K562 (cell line): ENCODE measurements around the gene SLC9C2. TPM values are rescaled to one million over a fixed set of nuclear protein-coding genes. Genes with fewer than 3 reads are reported as not detected.

Experiments
- ATF1 ChIP-seq, 2 experiments: fragments of 450-650 bp in 1 of 2; IDR thresholded peaks; 2 replicates each; pipeline ENCODE4 v1.6.1; 2016; ENCODE audit warnings: missing compliant biosample characterization in 1 of 2, missing genetic modification characterization in 1 of 2
- E2F8 ChIP-seq: fragments of 450-650 bp; IDR thresholded peaks from 2 replicates; pipeline ENCODE4 v1.7.1; 2018; ENCODE audit warnings: mild to moderate bottlenecking, low read depth; ENCODE audit not compliant: partially characterized antibody
- ETV1 ChIP-seq: fragments of 450-650 bp; conservative IDR thresholded peaks from 2 replicates; pipeline ENCODE4 v1.6.1; 2016; ENCODE audit warnings: missing genetic modification characterization, control low read depth, low read depth, missing compliant biosample characterization
- EWSR1 ChIP-seq: fragments of 450-650 bp; IDR thresholded peaks from 2 replicates; pipeline ENCODE4 v1.6.1; 2018; ENCODE audit warnings: borderline replicate concordance, mild to moderate bottlenecking, low read depth, moderate library complexity; ENCODE audit not compliant: partially characterized antibody
- GABPA ChIP-seq: fragments of 200-800 bp; sonication (Bioruptor generic); conservative IDR thresholded peaks from 2 replicates; pipeline ENCODE4 v1.6.1; 2016; ENCODE audit warnings: low read depth, missing genetic modification characterization, missing compliant biosample characterization
- GABPB2 ChIP-seq: fragments of 250-450 bp; sonication (Bioruptor Pico); conservative IDR thresholded peaks from 2 replicates; pipeline ENCODE4 v1.5.1; 2021; ENCODE audit warnings: mild to moderate bottlenecking
- GTF2F1 ChIP-seq: IDR thresholded peaks from 2 replicates; pipeline ENCODE4 v1.6.1; 2011; ENCODE audit warnings: low read depth, low read length, improper control_type of control experiment
- HDAC2 ChIP-seq: fragments of 450-650 bp; IDR thresholded peaks from 2 replicates; pipeline ENCODE4 v1.6.1; 2016; ENCODE audit warnings: mild to moderate bottlenecking
- HDAC6 ChIP-seq: IDR thresholded peaks from 2 replicates; pipeline ENCODE4 v1.6.1; 2012; ENCODE audit warnings: low read depth, mild to moderate bottlenecking, control low read depth, inconsistent platforms, low read length, moderate library complexity
- ILK ChIP-seq: fragments of 450-650 bp; IDR thresholded peaks from 2 replicates; pipeline ENCODE4 v1.6.1; 2016; ENCODE audit warnings: missing genetic modification characterization, low read depth, mild to moderate bottlenecking, missing compliant biosample characterization, moderate library complexity, borderline replicate concordance
- MAFF ChIP-seq: IDR thresholded peaks from 2 replicates; pipeline ENCODE4 v1.6.1; 2012; ENCODE audit warnings: low read length, improper control_type of control experiment
- MAFK ChIP-seq: IDR thresholded peaks from 2 replicates; pipeline ENCODE4 v1.6.1; 2011; ENCODE audit warnings: low read length, improper control_type of control experiment
- NBN ChIP-seq: fragments of 450-650 bp; IDR thresholded peaks from 2 replicates; pipeline ENCODE4 v1.6.1; 2016; ENCODE audit warnings: low read depth, mild to moderate bottlenecking
- NFYB ChIP-seq: IDR thresholded peaks from 2 replicates; pipeline ENCODE4 v1.6.1; 2011; ENCODE audit warnings: mild to moderate bottlenecking, moderate library complexity; ENCODE audit not compliant: insufficient read length; ENCODE audit errors: extremely low read depth
- POLR2H ChIP-seq: IDR thresholded peaks from 2 replicates; pipeline ENCODE4 v1.6.1; 2016; ENCODE audit warnings: missing genetic modification characterization, low read depth, mild to moderate bottlenecking, control low read depth, missing compliant biosample characterization, moderate library complexity
- RBFOX2 ChIP-seq: fragments of 200-400 bp; formaldehyde crosslinking; IDR thresholded peaks from 2 replicates; pipeline ENCODE4 v1.6.1; 2017; ENCODE audit warnings: low read depth, mild to moderate bottlenecking, low read length, moderate library complexity
- RBM15 ChIP-seq: fragments of 200-400 bp; formaldehyde crosslinking; IDR thresholded peaks from 2 replicates; pipeline ENCODE4 v1.6.1; 2018; ENCODE audit warnings: mild to moderate bottlenecking, low read length, moderate library complexity; ENCODE audit not compliant: insufficient read depth
- RBM25 ChIP-seq: fragments of 200-400 bp; formaldehyde crosslinking; IDR thresholded peaks from 2 replicates; pipeline ENCODE4 v1.6.1; 2018; ENCODE audit warnings: low read length, low read depth, moderate library complexity; ENCODE audit not compliant: severe bottlenecking
- RNF2 ChIP-seq: sonication (generic); IDR thresholded peaks from 2 replicates; pipeline ENCODE4 v1.6.1; 2016
- SOX6 ChIP-seq: fragments of 450-650 bp; IDR thresholded peaks from 2 replicates; pipeline ENCODE4 v1.6.1; 2014; ENCODE audit warnings: mild to moderate bottlenecking
- ZKSCAN1 ChIP-seq: fragments of 150-350 bp; IDR thresholded peaks from 2 replicates; pipeline ENCODE4 v1.6.1; 2016; ENCODE audit warnings: low read depth, low read length
- ZKSCAN8 ChIP-seq: fragments of 200-800 bp; sonication (Bioruptor generic); IDR thresholded peaks from 2 replicates; pipeline ENCODE4 v1.6.1; 2016; ENCODE audit warnings: missing genetic modification characterization, missing compliant biosample characterization
- ZNF639 ChIP-seq, 2 experiments: fragments of 200-800 bp in 1 of 2; sonication (Bioruptor generic) in 1 of 2; sonication (generic) in 1 of 2; formaldehyde crosslinking in 1 of 2; IDR thresholded peaks in 1 of 2; conservative IDR thresholded peaks in 1 of 2; 2 replicates each; pipeline versions ENCODE4 v1.5.0 to v1.6.1; 2016 to 2020; ENCODE audit warnings: missing compliant biosample characterization in 1 of 2, missing genetic modification characterization in 1 of 2, missing genetic modification reagents in 1 of 2
- polyA plus RNA-seq, 8 experiments: library from polyadenylated mRNA; depleted of rRNA in 4 of 8; stranded (reverse) in 5 of 8; unstranded in 3 of 8; fragments of >200 nt; fragmentation: Nextera tagmentation in 2 of 8; fragmentation: Illumina TruSeq in 1 of 8; extraction: Ambion mirVana in 2 of 8; extraction: Trizol in 1 of 8; gene quantifications; 2 replicates each; pipeline versions ENCODE4 v1.2.1 to v1.2.3, GENCODE V29; 2011 to 2014; ENCODE audit warnings: inconsistent platforms in 1 of 8, missing spikeins in 1 of 8
- total RNA-seq, 7 experiments: library from RNA; depleted of rRNA in 6 of 7; stranded (reverse); fragments of >200 nt in 6 of 7; fragmentation: Illumina TruSeq in 2 of 7; extraction: Trizol in 2 of 7; gene quantifications; 2 replicates each; pipeline versions ENCODE4 v1.2.1 to v1.2.3, GENCODE V29; 2011 to 2021; ENCODE audit warnings: low replicate concordance in 1 of 7
- TF ChIP-seq, protein P1 (sequence below), 2 experiments: IDR thresholded peaks; 2 replicates each; pipeline ENCODE4 v1.6.1; 2011; ENCODE audit warnings: borderline replicate concordance in 1 of 2, control low read depth in 1 of 2, low read depth in 1 of 2, low read length in 1 of 2, mild to moderate bottlenecking in 1 of 2, mixed read lengths in 1 of 2, moderate library complexity in 1 of 2; ENCODE audit not compliant: insufficient read depth in 1 of 2, insufficient read length in 1 of 2, poor library complexity in 1 of 2, severe bottlenecking in 1 of 2; ENCODE audit errors: extremely low read depth in 1 of 2

Gene SLC9C2
- total and polyA plus RNA-seq, 9 of the 15 experiments (the other 6 are each of a cell fraction or from before 2014, with no cell fraction given) = 0.11 to 0.22 (median 0.15) TPM; not detected in 5

- peak; percentile 18; the same call in 1 of the 2 replicates for TF ChIP-seq GABPA (tag)
- no peak for TF ChIP-seq E2F8
- peak; percentile 57; the same call in 1 of the 2 replicates for TF ChIP-seq NBN
- TF ChIP-seq EWSR1 = no peak
- TF ChIP-seq RBM15 = no peak
- peak; percentile 84 for TF ChIP-seq MAFK
- no peak for TF ChIP-seq ILK (tag)
- TF ChIP-seq MAFF = peak; percentile 89
- TF ChIP-seq ATF1 (CRISPR knock-in tag; IDR thresholded peaks at IDR 0.05) = no peak
- peak; percentile 51 for TF ChIP-seq ATF1 (tag; IDR thresholded peaks at IDR 0.05)
- peak; percentile 71 for TF ChIP-seq NFYB
- peak; percentile 29; the same call in 1 of the 2 replicates for TF ChIP-seq RNF2
- 0 out of 2 replicates have a peak, but pooled peaks have one; percentile 30 for TF ChIP-seq ETV1 (tag)
- peak; percentile 35; the same call in 1 of the 2 replicates for TF ChIP-seq SOX6
- no peak for TF ChIP-seq HDAC2
- no peak for TF ChIP-seq RBFOX2
- peak in 1 of 2 experiments; percentile 60; a peak in 1 of 4 replicates for TF ChIP-seq ZNF639 (CRISPR knock-in tag; conservative IDR thresholded peaks at IDR 0.05 in 1 of 2, IDR thresholded peaks at IDR 0.05 in 1 of 2)
- no peak for TF ChIP-seq GABPB2 (CRISPR knock-in tag)
- no peak for TF ChIP-seq GTF2F1
- peak; percentile 45 for TF ChIP-seq RBM25
- TF ChIP-seq ZKSCAN1 = no peak
- TF ChIP-seq, protein P1, sequence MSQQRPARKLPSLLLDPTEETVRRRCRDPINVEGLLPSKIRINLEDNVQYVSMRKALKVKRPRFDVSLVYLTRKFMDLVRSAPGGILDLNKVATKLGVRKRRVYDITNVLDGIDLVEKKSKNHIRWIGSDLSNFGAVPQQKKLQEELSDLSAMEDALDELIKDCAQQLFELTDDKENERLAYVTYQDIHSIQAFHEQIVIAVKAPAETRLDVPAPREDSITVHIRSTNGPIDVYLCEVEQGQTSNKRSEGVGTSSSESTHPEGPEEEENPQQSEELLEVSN (IDR thresholded peaks at IDR 0.05; ENCODE audit: borderline replicate concordance in 1 of 2, extremely low read depth in 1 of 2, insufficient read depth in 1 of 2, insufficient read length in 1 of 2, low read depth in 1 of 2, low read length in 1 of 2, poor library complexity in 1 of 2, severe bottlenecking in 1 of 2) = no peak
- peak; percentile 61 for TF ChIP-seq POLR2H (tag)
- no peak for TF ChIP-seq ZKSCAN8 (CRISPR knock-in tag)
- TF ChIP-seq HDAC6 = no peak
These were observed at the start of gene SLC9C2 (continued) for GRCh38 chr1:173603056-173603591.
